HG03095 (cell line): Measurements from ENCODE around the gene PLCB3.

Experiments used
- ATAC-seq: cut with Tn5 transposase; IDR thresholded peaks from one replicate; pipeline ENCODE4 v1.9.1; 2021; ENCODE audit warnings: moderate library complexity; ENCODE audit not compliant: unreplicated experiment

The PLCB3 gene

GRCh38 chr11:64251016-64251752 lies at the start of gene PLCB3:
PLCB3 (plus strand) TSS chr11:64251530; CDS start chr11:64251650, 120 bp downstream.
- ATAC-seq = no peak

- no peak for ATAC-seq
Observed at GRCh38 chr11:64201543-64201942, 49.8 kb upstream of the PLCB3 start.

- ATAC-seq = no peak
Observed at GRCh38 chr11:64202992-64203391, 48.3 kb upstream of the PLCB3 start.

- ATAC-seq = no peak
Observed at GRCh38 chr11:64203421-64204079, 47.8 kb upstream of the PLCB3 start.

- no peak for ATAC-seq
Observed at GRCh38 chr11:64204080-64204440, 47.3 kb upstream of the PLCB3 start.

GRCh38 chr11:64204464-64204989 lies 46.8 kb upstream of the PLCB3 start:
- no peak for ATAC-seq

- no peak for ATAC-seq
Observed at GRCh38 chr11:64206457-64207255, 44.7 kb upstream of the PLCB3 start, which contains the start of gene FERMT3. FERMT3 (plus strand) TSS chr11:64206721; CDS start chr11:64207365, 644 bp downstream.

GRCh38 chr11:64207256-64208085 lies 43.9 kb upstream of the PLCB3 start:
- peak; percentile 62 for ATAC-seq

- no peak for ATAC-seq
Observed at GRCh38 chr11:64208086-64208795, 43.1 kb upstream of the PLCB3 start.

GRCh38 chr11:64208796-64209562 lies 42.4 kb upstream of the PLCB3 start:
- ATAC-seq = no peak

- ATAC-seq = no peak
Observed at GRCh38 chr11:64209563-64209843, 41.8 kb upstream of the PLCB3 start.

- ATAC-seq = no peak
Observed at GRCh38 chr11:64210301-64211020, 40.9 kb upstream of the PLCB3 start.

- no peak for ATAC-seq
Observed at GRCh38 chr11:64211181-64211872, 40.0 kb upstream of the PLCB3 start.

- ATAC-seq = no peak
Observed at GRCh38 chr11:64216879-64217278, 34.5 kb upstream of the PLCB3 start.

GRCh38 chr11:64218628-64219353 lies 32.5 kb upstream of the PLCB3 start:
- no peak for ATAC-seq

- ATAC-seq = no peak
Observed at GRCh38 chr11:64219354-64219684, 32.0 kb upstream of the PLCB3 start.

GRCh38 chr11:64219755-64220154 lies 31.6 kb upstream of the PLCB3 start:
- ATAC-seq = no peak

GRCh38 chr11:64220271-64220670 lies 31.1 kb upstream of the PLCB3 start:
- no peak for ATAC-seq
